Liver (tissue), 3 donors: ENCODE measurements around the gene FAM25A.

Experiments used
- EGR1 ChIP-seq, 2 donors: IDR thresholded peaks; 2 replicates each; pipeline ENCODE4 v1.6.1; 2016 to 2018; ENCODE audit warnings: antibody characterized with exemption in 2 of 2, low read depth in 2 of 2
- FOXA1 ChIP-seq: IDR thresholded peaks from 2 replicates; pipeline ENCODE4 v1.6.1; 2016; ENCODE audit warnings: antibody characterized with exemption
- GABPA ChIP-seq, 2 donors: IDR thresholded peaks in 1 of 2; conservative IDR thresholded peaks in 1 of 2; 2 replicates each; pipeline ENCODE4 v1.6.1; 2016; ENCODE audit warnings: antibody characterized with exemption in 2 of 2, mild to moderate bottlenecking in 1 of 2, moderate library complexity in 1 of 2
- JUND ChIP-seq, 2 donors: IDR thresholded peaks; 2 replicates each; pipeline ENCODE4 v1.6.1; 2016; ENCODE audit warnings: antibody characterized with exemption in 2 of 2
- RAD21 ChIP-seq, 2 donors: IDR thresholded peaks; 2 replicates each; pipeline ENCODE4 v1.6.1; 2016; ENCODE audit warnings: antibody characterized with exemption in 2 of 2, mild to moderate bottlenecking in 2 of 2
- TAF1 ChIP-seq: conservative IDR thresholded peaks from 2 replicates; pipeline ENCODE4 v1.6.1; 2016; ENCODE audit warnings: antibody characterized with exemption, mild to moderate bottlenecking
- YY1 ChIP-seq: IDR thresholded peaks from 2 replicates; pipeline ENCODE4 v1.6.1; 2016; ENCODE audit warnings: antibody characterized with exemption, mild to moderate bottlenecking
- TF ChIP-seq, protein P1 (sequence below): IDR thresholded peaks from 2 replicates; pipeline ENCODE4 v1.6.1; 2016; ENCODE audit warnings: antibody characterized with exemption
- TF ChIP-seq, protein P2 (sequence below): fragments of 150-350 bp; IDR thresholded peaks from 2 replicates; pipeline ENCODE4 v1.5.1; 2017; ENCODE audit warnings: improper control_type of control experiment, low read depth, low read length; ENCODE audit not compliant: missing input control
- TF ChIP-seq, protein P3 (sequence below): IDR thresholded peaks from 2 replicates; pipeline ENCODE4 v1.6.1; 2016; ENCODE audit warnings: antibody characterized with exemption
- TF ChIP-seq, protein P4 (sequence below): IDR thresholded peaks from 2 replicates; pipeline ENCODE4 v1.6.1; 2016; ENCODE audit warnings: antibody characterized with exemption, mild to moderate bottlenecking
- donor health status: healthy.
- donor health status: healthy.

DNA sequence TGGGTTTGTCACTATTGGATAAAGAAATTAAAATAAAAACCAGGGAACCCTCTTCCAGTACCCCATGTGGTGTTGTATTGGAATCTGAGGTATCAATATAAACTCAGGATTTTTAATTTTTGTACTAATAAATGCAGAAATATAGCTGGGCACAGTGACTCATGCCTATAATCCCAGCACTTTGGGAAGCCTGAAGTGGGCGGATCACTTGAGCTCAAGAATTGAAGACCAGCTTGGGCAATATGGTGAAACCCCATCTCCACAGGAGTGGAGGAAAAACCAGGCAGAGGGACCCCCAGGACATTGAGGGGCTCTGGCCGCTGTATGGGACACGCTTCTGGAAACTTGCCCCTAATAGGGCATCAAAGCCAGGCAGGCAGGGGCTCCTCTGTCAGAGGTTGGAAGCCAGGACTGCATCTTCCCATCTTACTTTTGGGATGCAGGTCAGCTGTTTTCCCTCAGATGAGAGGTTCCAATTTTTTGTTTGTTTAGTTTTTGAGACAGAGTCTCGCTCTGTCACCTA lies 40.7 kb upstream of the FAM25A start:
- TF ChIP-seq RAD21 (IDR thresholded peaks at IDR 0.05): no peak
- TF ChIP-seq, protein P1, sequence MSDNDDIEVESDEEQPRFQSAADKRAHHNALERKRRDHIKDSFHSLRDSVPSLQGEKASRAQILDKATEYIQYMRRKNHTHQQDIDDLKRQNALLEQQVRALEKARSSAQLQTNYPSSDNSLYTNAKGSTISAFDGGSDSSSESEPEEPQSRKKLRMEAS: no peak
- TF ChIP-seq TAF1: no peak
- TF ChIP-seq, protein P2, sequence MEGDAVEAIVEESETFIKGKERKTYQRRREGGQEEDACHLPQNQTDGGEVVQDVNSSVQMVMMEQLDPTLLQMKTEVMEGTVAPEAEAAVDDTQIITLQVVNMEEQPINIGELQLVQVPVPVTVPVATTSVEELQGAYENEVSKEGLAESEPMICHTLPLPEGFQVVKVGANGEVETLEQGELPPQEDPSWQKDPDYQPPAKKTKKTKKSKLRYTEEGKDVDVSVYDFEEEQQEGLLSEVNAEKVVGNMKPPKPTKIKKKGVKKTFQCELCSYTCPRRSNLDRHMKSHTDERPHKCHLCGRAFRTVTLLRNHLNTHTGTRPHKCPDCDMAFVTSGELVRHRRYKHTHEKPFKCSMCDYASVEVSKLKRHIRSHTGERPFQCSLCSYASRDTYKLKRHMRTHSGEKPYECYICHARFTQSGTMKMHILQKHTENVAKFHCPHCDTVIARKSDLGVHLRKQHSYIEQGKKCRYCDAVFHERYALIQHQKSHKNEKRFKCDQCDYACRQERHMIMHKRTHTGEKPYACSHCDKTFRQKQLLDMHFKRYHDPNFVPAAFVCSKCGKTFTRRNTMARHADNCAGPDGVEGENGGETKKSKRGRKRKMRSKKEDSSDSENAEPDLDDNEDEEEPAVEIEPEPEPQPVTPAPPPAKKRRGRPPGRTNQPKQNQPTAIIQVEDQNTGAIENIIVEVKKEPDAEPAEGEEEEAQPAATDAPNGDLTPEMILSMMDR: no peak
- no peak for TF ChIP-seq JUND (IDR thresholded peaks at IDR 0.05)
- TF ChIP-seq FOXA1: no peak
- no peak for TF ChIP-seq GABPA (IDR thresholded peaks at IDR 0.05 in 1 of 2, conservative IDR thresholded peaks at IDR 0.05 in 1 of 2)
- TF ChIP-seq EGR1 (IDR thresholded peaks at IDR 0.05; ENCODE audit: low read depth in 2 of 2): no peak
- TF ChIP-seq YY1: no peak
- TF ChIP-seq, protein P3, sequence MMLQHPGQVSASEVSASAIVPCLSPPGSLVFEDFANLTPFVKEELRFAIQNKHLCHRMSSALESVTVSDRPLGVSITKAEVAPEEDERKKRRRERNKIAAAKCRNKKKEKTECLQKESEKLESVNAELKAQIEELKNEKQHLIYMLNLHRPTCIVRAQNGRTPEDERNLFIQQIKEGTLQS: no peak
- TF ChIP-seq, protein P4, sequence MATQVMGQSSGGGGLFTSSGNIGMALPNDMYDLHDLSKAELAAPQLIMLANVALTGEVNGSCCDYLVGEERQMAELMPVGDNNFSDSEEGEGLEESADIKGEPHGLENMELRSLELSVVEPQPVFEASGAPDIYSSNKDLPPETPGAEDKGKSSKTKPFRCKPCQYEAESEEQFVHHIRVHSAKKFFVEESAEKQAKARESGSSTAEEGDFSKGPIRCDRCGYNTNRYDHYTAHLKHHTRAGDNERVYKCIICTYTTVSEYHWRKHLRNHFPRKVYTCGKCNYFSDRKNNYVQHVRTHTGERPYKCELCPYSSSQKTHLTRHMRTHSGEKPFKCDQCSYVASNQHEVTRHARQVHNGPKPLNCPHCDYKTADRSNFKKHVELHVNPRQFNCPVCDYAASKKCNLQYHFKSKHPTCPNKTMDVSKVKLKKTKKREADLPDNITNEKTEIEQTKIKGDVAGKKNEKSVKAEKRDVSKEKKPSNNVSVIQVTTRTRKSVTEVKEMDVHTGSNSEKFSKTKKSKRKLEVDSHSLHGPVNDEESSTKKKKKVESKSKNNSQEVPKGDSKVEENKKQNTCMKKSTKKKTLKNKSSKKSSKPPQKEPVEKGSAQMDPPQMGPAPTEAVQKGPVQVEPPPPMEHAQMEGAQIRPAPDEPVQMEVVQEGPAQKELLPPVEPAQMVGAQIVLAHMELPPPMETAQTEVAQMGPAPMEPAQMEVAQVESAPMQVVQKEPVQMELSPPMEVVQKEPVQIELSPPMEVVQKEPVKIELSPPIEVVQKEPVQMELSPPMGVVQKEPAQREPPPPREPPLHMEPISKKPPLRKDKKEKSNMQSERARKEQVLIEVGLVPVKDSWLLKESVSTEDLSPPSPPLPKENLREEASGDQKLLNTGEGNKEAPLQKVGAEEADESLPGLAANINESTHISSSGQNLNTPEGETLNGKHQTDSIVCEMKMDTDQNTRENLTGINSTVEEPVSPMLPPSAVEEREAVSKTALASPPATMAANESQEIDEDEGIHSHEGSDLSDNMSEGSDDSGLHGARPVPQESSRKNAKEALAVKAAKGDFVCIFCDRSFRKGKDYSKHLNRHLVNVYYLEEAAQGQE: no peak
